Measurements from ENCODE around the gene LSM4. TPM values are rescaled to one million over a fixed set of nuclear protein-coding genes. Genes with fewer than 3 reads are reported as not detected.
A peak's percentile ranks its signal among the peaks of the same experiment; 100 is the strongest.

The LSM4 gene
- total and polyA plus RNA-seq, 2 of the 4 experiments (the other 2 are of a cell fraction), result 44.8 to 118 TPM

DNA sequence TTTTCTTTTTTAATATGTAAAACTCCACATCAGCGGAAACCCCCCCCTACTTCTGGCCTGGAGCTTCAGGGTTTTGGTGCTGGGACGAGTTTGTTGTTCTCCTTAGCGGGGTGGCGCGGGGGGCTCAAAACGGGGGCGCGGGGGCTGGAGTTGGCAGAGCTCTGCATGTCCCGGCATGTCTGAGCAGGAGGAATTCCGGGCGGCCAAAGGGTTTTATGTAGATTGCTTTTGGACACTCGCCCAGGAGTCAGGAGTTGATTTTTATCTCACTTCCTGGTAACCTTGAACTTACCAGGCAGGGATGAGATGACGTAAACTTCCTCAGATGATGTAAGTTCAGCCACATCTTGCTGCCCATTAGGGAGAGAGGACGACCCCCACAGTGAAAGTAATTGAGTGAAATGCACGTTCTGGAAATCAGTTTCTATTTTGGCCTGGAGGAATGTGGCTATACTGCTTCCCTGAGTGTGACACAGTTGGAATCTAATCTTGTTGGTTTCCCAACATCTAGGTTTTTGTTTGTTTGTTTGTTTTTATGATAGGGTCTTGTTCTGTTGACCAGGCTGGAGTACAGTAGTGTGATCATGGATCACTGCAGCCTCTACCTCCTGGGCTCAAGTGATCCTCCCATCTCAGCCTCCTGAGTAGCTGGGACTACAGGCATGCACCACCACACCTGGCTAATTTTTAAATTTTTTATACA lies 42.1 kb upstream of the LSM4 start:
- Histone ChIP-seq H3K9ac (ENCODE audit: low read depth, low read length) (peak overlapping the region; percentile 72), H3K14ac (replicated peaks; ENCODE audit: low read depth, low read length) (peak overlapping the region; percentile 100), H3K9me3 (ENCODE audit: control insufficient read depth, insufficient read depth, low read length) (no peaks in the 10 kb centered on the region), H2AK5ac (ENCODE audit: low read depth, low read length) (peak overlapping the region; percentile 100), H3K4ac (ENCODE audit: low read depth, low read length) (peak overlapping the region; percentile 100), H4K20me1 (ENCODE audit: insufficient read depth, low read length) (no peaks in the 10 kb centered on the region), H4K8ac (ENCODE audit: low read depth in 2 of 2, low read length in 2 of 2) (peak overlapping the region; percentile 97 to 100), H3K79me1 (ENCODE audit: low read depth in 1 of 2, low read length in 2 of 2) (peaks cover 0 to 28% of the 10 kb centered on the region in 2 experiments; a peak in 2 of 4 replicates), H4K91ac (ENCODE audit: insufficient read depth, low read depth, low read length) (peak overlapping the region; percentile 100), H3K36me3 (ENCODE audit: control insufficient read depth, insufficient read depth, low read length) (peaks cover 13% of the 10 kb centered on the region), H3K4me1 (ENCODE audit: control insufficient read depth, insufficient read depth, low read length) (peaks cover 10% of the 10 kb centered on the region), H3K4me2 (ENCODE audit: low read depth, low read length) (peak overlapping the region; percentile 28), H3K27ac (ENCODE audit: insufficient read depth, low read length) (peak overlapping the region; percentile 96), H3K9me1 (ENCODE audit: insufficient read depth, low read length) (peaks cover 9% of the 10 kb centered on the region), H3K18ac (ENCODE audit: low read depth, low read length) (peak overlapping the region; percentile 99), H3K27me3 (ENCODE audit: control insufficient read depth, insufficient read depth, low read length) (no peaks in the 10 kb centered on the region), H2BK15ac (ENCODE audit: low read depth, low read length) (peak overlapping the region; percentile 97; the same call in 2 of the 3 replicates), H4K5ac (ENCODE audit: low read depth, low read length) (peak overlapping the region; percentile 99), H2BK120ac (ENCODE audit: low read depth, low read length) (peak overlapping the region; percentile 100), H3K4me3 (ENCODE audit: insufficient read depth, low read depth, low read length) (no peak overlapping the region), H2AFZ (replicated peaks; ENCODE audit: low read length, poor library complexity) (peak overlapping the region; percentile 77), H3K23ac (ENCODE audit: low read depth, low read length) (peak overlapping the region; percentile 100), H3K56ac (ENCODE audit: extremely low read depth, insufficient read depth, low read length) (peak overlapping the region; percentile 97), H2BK5ac (ENCODE audit: low read depth, low read length, poor library complexity, severe bottlenecking) (peak overlapping the region; percentile 99), H2AK9ac (replicated peaks; ENCODE audit: low read depth, low read length, poor library complexity) (peak overlapping the region; percentile 100), H2BK20ac (ENCODE audit: low read depth, low read length) (peak overlapping the region; percentile 100)
- TSS peak; percentile 42 for BruUV-seq (replicated peaks)
- dilution Hi-C loops (cut with HindIII; ENCODE audit: low sequenced_read_pairs, unreplicated experiment), result no loop called here
- intact Hi-C loops (cut with micrococcal nuclease), result no loop called here
- CTCF ChIA-PET, result interaction anchor here (0.5 to 1.1 kb wide), 5 partner anchors 15 to 56 kb away, joined by 3 to 7 read pairs (median 3); no protein-coding TSS in a partner anchor
- ATAC-seq (ENCODE audit: low read depth) (peak; percentile 70), DNase-seq (peak; percentile 100)
- peak; percentile 11 for TF ChIP-seq RCOR1 (IDR thresholded peaks at IDR 0.05; ENCODE audit: insufficient replicate concordance, low read length)
- TF ChIP-seq MXI1 (IDR thresholded peaks at IDR 0.05; ENCODE audit: borderline replicate concordance, low read depth, low read length), result no peak
- TF ChIP-seq CEBPB (IDR thresholded peaks at IDR 0.05; ENCODE audit: low read depth, low read length), result peak; percentile 97
- TF ChIP-seq BHLHE40 (IDR thresholded peaks at IDR 0.05; ENCODE audit: low read depth, low read length), result peak; percentile 94
- TF ChIP-seq FOS (IDR thresholded peaks at IDR 0.05; ENCODE audit: low read depth, low read length), result peak; percentile 15; the same call in 1 of the 2 replicates
- peak; percentile 23; the same call in 1 of the 2 replicates for TF ChIP-seq POLR2A (IDR thresholded peaks at IDR 0.05; ENCODE audit: low read depth, low read length)
- no peak for TF ChIP-seq NFE2L2 (IDR thresholded peaks at IDR 0.05; ENCODE audit: low read depth, low read length)
- TF ChIP-seq CTCF (conservative IDR thresholded peaks at IDR 0.05; ENCODE audit: low read depth, low read length), result no peak
- 0 out of 2 replicates have a peak, but pooled peaks have one; percentile 7 for TF ChIP-seq RAD21 (IDR thresholded peaks at IDR 0.05; ENCODE audit: low read length)
- peak; percentile 52; the same call in 1 of the 2 replicates for TF ChIP-seq MAZ (IDR thresholded peaks at IDR 0.05; ENCODE audit: borderline replicate concordance, low read depth, low read length)
- no peak for TF ChIP-seq SMC3 (IDR thresholded peaks at IDR 0.05; ENCODE audit: low read depth, low read length)
- WGBS, 2 experiments (ENCODE audit: extremely low coverage in 2 of 2, insufficient read length in 1 of 2), result 2% methylated on average over 7 of the region's 15 CpGs; no CpG with 5 or more reads in 1 of the 2 experiments
- POLR2A ChIA-PET (ENCODE audit: unreplicated experiment), result interaction anchor here (0.9 kb wide), 1 partner anchor 83 kb away, joined by 6 read pairs; the partner anchor contains the start of gene JUND
- in situ Hi-C loops (cut with MboI; ENCODE audit: low sequenced_read_pairs), result no loop called here

All from IMR-90 (cell line).